ENCODE results near the gene SH2D5.

SH2D5 gene

GRCh38 chr1:20732588-20733359, at the start of gene SH2D5:
Gene SH2D5, minus strand, starts transcription at chr1:20732703. Its CDS starts 4,659 bp downstream, at chr1:20728044.
- peak; percentile 93 for DNase-seq (ENCODE audit: low read depth, low spot score)
- TF ChIP-seq CTCF (IDR thresholded peaks at IDR 0.05; ENCODE audit: low read depth, low read length): peak; percentile 39
- H3K4me3 ChIP-seq (ENCODE audit: low read depth, low read length): peak within 1 kb of the TSS; percentile 52
- in situ Hi-C loops (cut with HindIII; ENCODE audit: low sequenced_read_pairs): no loop called here

GRCh38 chr1:20775700-20776099, 43.2 kb upstream of the SH2D5 start:
- in situ Hi-C loops (cut with HindIII; ENCODE audit: low sequenced_read_pairs): no loop called here
- TF ChIP-seq CTCF (IDR thresholded peaks at IDR 0.05; ENCODE audit: low read depth, low read length): no peak
- H3K4me3 ChIP-seq (ENCODE audit: low read depth, low read length): no peak overlapping the region
- DNase-seq (ENCODE audit: low read depth, low spot score): no peak

- no peak for DNase-seq (ENCODE audit: low read depth, low spot score)
- H3K4me3 ChIP-seq (ENCODE audit: low read depth, low read length): no peak overlapping the region
- in situ Hi-C loops (cut with HindIII; ENCODE audit: low sequenced_read_pairs): no loop called here
- no peak for TF ChIP-seq CTCF (IDR thresholded peaks at IDR 0.05; ENCODE audit: low read depth, low read length)
Observed at GRCh38 chr1:20771780-20772179, 39.3 kb upstream of the SH2D5 start.

GRCh38 chr1:20770314-20771087, 38.0 kb upstream of the SH2D5 start:
- in situ Hi-C loops (cut with HindIII; ENCODE audit: low sequenced_read_pairs): no loop called here
- TF ChIP-seq CTCF (IDR thresholded peaks at IDR 0.05; ENCODE audit: low read depth, low read length): no peak
- no peak for DNase-seq (ENCODE audit: low read depth, low spot score)
- no peak overlapping the region for H3K4me3 ChIP-seq (ENCODE audit: low read depth, low read length)

- in situ Hi-C loops (cut with HindIII; ENCODE audit: low sequenced_read_pairs): no loop called here
Observed at GRCh38 chr1:20767271-20767670, 34.8 kb upstream of the SH2D5 start.

GRCh38 chr1:20763417-20763816, 30.9 kb upstream of the SH2D5 start:
- in situ Hi-C loops (cut with HindIII; ENCODE audit: low sequenced_read_pairs): no loop called here
- DNase-seq (ENCODE audit: low read depth, low spot score): no peak
- no peak for TF ChIP-seq CTCF (IDR thresholded peaks at IDR 0.05; ENCODE audit: low read depth, low read length)

More at GRCh38 chr1:20767271-20767670, 34.8 kb upstream of the SH2D5 start:
- no peak overlapping the region for H3K4me3 ChIP-seq (ENCODE audit: low read depth, low read length)
- no peak for TF ChIP-seq CTCF (IDR thresholded peaks at IDR 0.05; ENCODE audit: low read depth, low read length)
- no peak for DNase-seq (ENCODE audit: low read depth, low spot score)

More at GRCh38 chr1:20763417-20763816, 30.9 kb upstream of the SH2D5 start:
- no peak overlapping the region for H3K4me3 ChIP-seq (ENCODE audit: low read depth, low read length)

Data from astrocyte of the spinal cord (primary cell).